ENCODE data around the gene OTULIN.

OTULIN gene

GRCh38 chr5:14743601-14744295 is 79.2 kb downstream of the OTULIN start:
- no peak for DNase-seq (ENCODE audit: low read depth)

DNA sequence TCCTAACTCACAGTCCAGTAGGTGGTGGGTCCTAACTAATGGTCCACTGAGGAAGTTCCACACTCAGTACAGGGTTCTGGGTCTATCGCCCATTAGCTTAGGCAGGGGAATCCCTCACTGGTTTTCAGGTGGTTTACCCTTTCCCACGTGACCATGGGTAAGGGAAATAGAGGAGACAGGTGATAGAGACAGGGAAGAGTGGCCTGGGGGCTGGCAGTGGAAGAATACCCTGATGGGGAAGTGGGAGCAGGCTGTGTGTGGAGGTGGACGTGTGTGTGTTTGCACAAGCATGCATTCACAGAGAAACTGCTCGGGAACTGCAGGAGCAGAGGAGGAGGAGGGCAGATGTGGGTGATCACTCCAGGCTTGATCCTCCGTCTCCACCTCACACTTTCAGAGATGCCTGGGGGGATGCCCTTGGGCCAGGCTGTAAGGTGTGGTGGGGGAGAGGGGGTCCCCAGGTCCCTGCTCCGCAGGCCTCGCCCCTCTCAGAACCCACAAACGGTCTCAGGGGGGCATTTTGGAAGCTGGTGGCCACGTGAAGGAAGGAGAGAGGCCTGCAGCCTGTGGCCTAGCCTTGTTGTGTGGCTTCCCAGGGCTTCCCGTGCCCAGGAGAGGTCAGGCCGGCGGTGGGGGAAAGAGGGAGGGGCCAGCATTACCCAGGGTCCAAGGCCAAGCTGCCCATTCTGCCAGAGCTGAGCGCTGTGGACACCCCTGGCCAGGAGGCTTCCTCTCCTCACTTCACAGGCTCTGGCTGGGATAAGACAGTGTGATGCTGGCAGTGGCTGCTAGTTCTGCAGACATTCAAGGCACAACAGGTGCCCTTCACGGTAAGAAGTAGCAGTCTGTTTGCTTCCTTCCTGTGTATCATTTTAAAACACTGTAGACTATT is 80.0 kb downstream of the OTULIN start:
- no peak for DNase-seq (ENCODE audit: low read depth)

DNA sequence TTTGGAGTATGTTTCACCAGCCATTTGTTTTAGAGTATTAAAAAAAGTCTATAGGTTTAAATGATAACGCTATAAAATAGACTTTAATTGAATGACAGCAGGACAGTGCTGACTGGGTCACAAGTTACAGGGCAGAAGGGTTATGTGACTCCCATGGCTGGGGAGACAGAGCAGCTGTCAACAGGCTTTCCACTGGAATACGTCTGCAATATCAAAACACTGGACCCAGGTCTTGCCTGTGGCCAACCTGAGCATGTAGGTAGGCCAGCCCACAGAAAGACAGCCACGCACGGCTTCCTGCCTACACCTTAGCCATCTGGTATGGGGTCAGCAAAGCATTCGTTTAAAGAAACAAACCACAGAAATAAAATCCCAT is 80.7 kb downstream of the OTULIN start:
- DNase-seq (ENCODE audit: low read depth): no peak

DNA sequence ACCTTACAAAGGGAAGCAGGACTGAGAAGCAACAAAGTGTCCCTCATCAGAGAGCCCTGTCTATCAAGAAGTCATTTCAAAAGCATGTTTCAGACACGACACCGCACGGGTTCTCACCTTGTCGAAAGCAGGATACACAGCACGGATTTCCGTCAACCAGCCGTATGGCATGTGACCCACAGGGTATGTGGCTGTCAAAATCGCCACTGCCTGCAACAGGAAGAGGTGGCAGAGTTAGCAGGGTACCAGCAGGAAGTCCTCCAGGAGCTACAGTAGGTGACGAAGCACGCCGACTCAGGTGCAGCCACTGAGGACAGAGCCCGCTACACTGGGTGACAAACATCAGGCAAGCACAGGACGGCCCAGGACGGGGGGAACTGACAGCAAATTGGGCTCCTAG is 81.2 kb downstream of the OTULIN start:
- no peak for DNase-seq (ENCODE audit: low read depth)

GRCh38 chr5:14748180-14748900 is 83.8 kb downstream of the OTULIN start:
- DNase-seq (ENCODE audit: low read depth): no peak

Data from activated T-cell treated with anti-CD3 and anti-CD28 coated beads for 1 hour (primary cell).